ENCODE measurements around the gene UGT2B15.
"Not testable (repeated sequence)": the region's sequence is repeated elsewhere in the genome, so short reads cannot be mapped to it uniquely, and the experiment has no call there.

The UGT2B15 gene

DNA sequence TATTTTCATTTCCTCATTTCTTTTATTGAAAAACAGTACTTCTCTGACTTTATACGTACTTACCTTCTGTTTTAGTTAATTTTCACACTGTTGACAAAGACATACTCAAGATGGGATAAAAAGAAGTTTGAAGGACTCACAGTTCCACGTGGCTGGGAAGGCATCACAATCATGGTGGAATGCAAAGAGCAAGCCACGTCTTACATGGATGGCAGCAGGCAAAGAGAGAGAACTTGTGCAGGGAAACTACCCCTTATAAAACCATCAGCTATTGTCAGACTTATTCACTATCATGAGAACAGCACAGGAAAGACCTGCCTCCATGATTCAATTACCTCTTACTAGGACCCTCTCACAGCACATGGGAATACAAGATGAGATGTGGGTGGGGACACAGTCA is 20.7 kb upstream of the UGT2B15 start:
- H3K9ac ChIP-seq (ENCODE audit: low read depth in 1 of 2, low read length in 2 of 2): no peak overlapping the region
- H3K4me3 ChIP-seq (ENCODE audit: low read length in 2 of 2): no peak overlapping the region
- no peaks in the 10 kb centered on the region for H3K4me1 ChIP-seq (ENCODE audit: control insufficient read depth in 2 of 2, insufficient read depth in 2 of 2, low read length in 2 of 2)
- no peaks in the 10 kb centered on the region for H3K36me3 ChIP-seq (ENCODE audit: control insufficient read depth in 2 of 2, insufficient read depth in 2 of 2, low read length in 2 of 2)
- no peaks in the 10 kb centered on the region for H3K27me3 ChIP-seq (ENCODE audit: control insufficient read depth in 2 of 2, insufficient read depth in 2 of 2, low read length in 2 of 2)
- H3K27ac ChIP-seq (ENCODE audit: low read depth in 2 of 2, low read length in 2 of 2): no peak overlapping the region
- peaks cover 3 to 4% of the 10 kb centered on the region in 2 donors for H3K9me3 ChIP-seq (ENCODE audit: control insufficient read depth in 2 of 2, low read length in 2 of 2)

- H3K4me1 ChIP-seq (ENCODE audit: control insufficient read depth in 2 of 2, insufficient read depth in 2 of 2, low read length in 2 of 2): no peaks in the 10 kb centered on the region
- H3K4me3 ChIP-seq (ENCODE audit: low read length in 2 of 2): no peak overlapping the region
- H3K36me3 ChIP-seq (ENCODE audit: control insufficient read depth in 2 of 2, insufficient read depth in 2 of 2, low read length in 2 of 2): no peaks in the 10 kb centered on the region
- no peak overlapping the region for H3K9ac ChIP-seq (ENCODE audit: low read depth in 1 of 2, low read length in 2 of 2)
- H3K27me3 ChIP-seq (ENCODE audit: control insufficient read depth in 2 of 2, insufficient read depth in 2 of 2, low read length in 2 of 2): no peaks in the 10 kb centered on the region
- H3K9me3 ChIP-seq (ENCODE audit: control insufficient read depth in 2 of 2, low read length in 2 of 2): no peaks in the 10 kb centered on the region
- no peak overlapping the region for H3K27ac ChIP-seq (ENCODE audit: low read depth in 2 of 2, low read length in 2 of 2)
These were observed 12.6 kb upstream of the UGT2B15 start for GRCh38 chr4:68683034-68683433.

GRCh38 chr4:68681298-68681697 is 10.8 kb upstream of the UGT2B15 start:
- H3K9ac ChIP-seq (ENCODE audit: low read depth in 1 of 2, low read length in 2 of 2); H3K36me3 ChIP-seq (ENCODE audit: control insufficient read depth in 2 of 2, insufficient read depth in 2 of 2, low read length in 2 of 2); H3K4me3 ChIP-seq (ENCODE audit: low read length in 2 of 2): not testable (repeated sequence)

GRCh38 chr4:68673143-68673542 is 2.7 kb upstream of the UGT2B15 start:
- H3K9ac ChIP-seq (ENCODE audit: low read depth in 1 of 2, low read length in 2 of 2): no peak overlapping the region
- H3K27me3 ChIP-seq (ENCODE audit: control insufficient read depth in 2 of 2, insufficient read depth in 2 of 2, low read length in 2 of 2): no peaks in the 10 kb centered on the region
- H3K36me3 ChIP-seq (ENCODE audit: control insufficient read depth in 2 of 2, insufficient read depth in 2 of 2, low read length in 2 of 2): no peaks in the 10 kb centered on the region
- H3K4me3 ChIP-seq (ENCODE audit: low read length in 2 of 2): no peak overlapping the region
- H3K27ac ChIP-seq (ENCODE audit: low read depth in 2 of 2, low read length in 2 of 2): no peak overlapping the region
- H3K4me1 ChIP-seq (ENCODE audit: control insufficient read depth in 2 of 2, insufficient read depth in 2 of 2, low read length in 2 of 2): no peaks in the 10 kb centered on the region
- H3K9me3 ChIP-seq (ENCODE audit: control insufficient read depth in 2 of 2, low read length in 2 of 2): no peaks in the 10 kb centered on the region

More at GRCh38 chr4:68681298-68681697, 10.8 kb upstream of the UGT2B15 start:
- H3K27ac ChIP-seq (ENCODE audit: low read depth in 2 of 2, low read length in 2 of 2); H3K9me3 ChIP-seq (ENCODE audit: control insufficient read depth in 2 of 2, low read length in 2 of 2); H3K27me3 ChIP-seq (ENCODE audit: control insufficient read depth in 2 of 2, insufficient read depth in 2 of 2, low read length in 2 of 2); H3K4me1 ChIP-seq (ENCODE audit: control insufficient read depth in 2 of 2, insufficient read depth in 2 of 2, low read length in 2 of 2): not testable (repeated sequence)

- not testable (repeated sequence) for H3K4me3 ChIP-seq (ENCODE audit: low read length in 2 of 2); H3K36me3 ChIP-seq (ENCODE audit: control insufficient read depth in 2 of 2, insufficient read depth in 2 of 2, low read length in 2 of 2); H3K9ac ChIP-seq (ENCODE audit: low read depth in 1 of 2, low read length in 2 of 2); H3K4me1 ChIP-seq (ENCODE audit: control insufficient read depth in 2 of 2, insufficient read depth in 2 of 2, low read length in 2 of 2); H3K9me3 ChIP-seq (ENCODE audit: control insufficient read depth in 2 of 2, low read length in 2 of 2); H3K27ac ChIP-seq (ENCODE audit: low read depth in 2 of 2, low read length in 2 of 2); H3K27me3 ChIP-seq (ENCODE audit: control insufficient read depth in 2 of 2, insufficient read depth in 2 of 2, low read length in 2 of 2)
These were observed 765 bp upstream of the UGT2B15 start for GRCh38 chr4:68671217-68671616.

DNA sequence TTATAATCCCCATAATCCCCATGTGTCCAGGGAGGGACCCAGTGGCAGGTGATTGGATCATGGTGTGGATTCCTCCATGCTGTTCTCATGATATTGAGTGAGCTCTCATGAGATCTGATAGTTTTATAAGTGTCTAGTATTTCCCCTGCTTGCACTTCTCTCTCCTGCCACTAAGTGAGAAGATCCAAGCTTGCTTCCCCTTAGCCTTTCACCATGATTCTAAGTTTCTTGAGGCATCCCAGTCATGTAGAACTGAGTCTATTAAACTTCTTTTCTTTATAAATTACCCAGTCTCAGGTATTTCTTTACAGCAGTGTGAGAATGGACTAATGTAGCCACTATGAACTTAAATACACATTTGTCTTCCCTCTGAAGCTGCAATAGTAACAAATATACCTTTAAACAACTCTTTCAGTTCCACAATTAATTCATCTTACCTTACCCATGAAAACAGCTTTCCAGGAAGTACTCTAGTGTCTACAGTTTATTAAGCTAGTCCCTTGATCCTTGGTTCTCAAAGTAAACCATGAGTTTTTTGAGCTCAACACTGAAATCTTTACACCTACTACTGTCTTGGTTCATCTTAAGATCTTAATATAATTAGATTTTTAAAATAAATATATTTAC is 1.8 kb downstream of the UGT2B15 start:
- H3K27ac ChIP-seq (ENCODE audit: low read depth in 2 of 2, low read length in 2 of 2); H3K9ac ChIP-seq (ENCODE audit: low read depth in 1 of 2, low read length in 2 of 2); H3K27me3 ChIP-seq (ENCODE audit: control insufficient read depth in 2 of 2, insufficient read depth in 2 of 2, low read length in 2 of 2); H3K4me1 ChIP-seq (ENCODE audit: control insufficient read depth in 2 of 2, insufficient read depth in 2 of 2, low read length in 2 of 2); H3K9me3 ChIP-seq (ENCODE audit: control insufficient read depth in 2 of 2, low read length in 2 of 2); H3K36me3 ChIP-seq (ENCODE audit: control insufficient read depth in 2 of 2, insufficient read depth in 2 of 2, low read length in 2 of 2); H3K4me3 ChIP-seq (ENCODE audit: low read length in 2 of 2): not testable (repeated sequence)

- not testable (repeated sequence) for H3K4me1 ChIP-seq (ENCODE audit: control insufficient read depth in 2 of 2, insufficient read depth in 2 of 2, low read length in 2 of 2); H3K27ac ChIP-seq (ENCODE audit: low read depth in 2 of 2, low read length in 2 of 2); H3K4me3 ChIP-seq (ENCODE audit: low read length in 2 of 2); H3K27me3 ChIP-seq (ENCODE audit: control insufficient read depth in 2 of 2, insufficient read depth in 2 of 2, low read length in 2 of 2); H3K36me3 ChIP-seq (ENCODE audit: control insufficient read depth in 2 of 2, insufficient read depth in 2 of 2, low read length in 2 of 2); H3K9ac ChIP-seq (ENCODE audit: low read depth in 1 of 2, low read length in 2 of 2); H3K9me3 ChIP-seq (ENCODE audit: control insufficient read depth in 2 of 2, low read length in 2 of 2)
These were observed 2.9 kb downstream of the UGT2B15 start for GRCh38 chr4:68667551-68667950.

- H3K9me3 ChIP-seq (ENCODE audit: control insufficient read depth in 2 of 2, low read length in 2 of 2); H3K4me3 ChIP-seq (ENCODE audit: low read length in 2 of 2); H3K9ac ChIP-seq (ENCODE audit: low read depth in 1 of 2, low read length in 2 of 2); H3K27me3 ChIP-seq (ENCODE audit: control insufficient read depth in 2 of 2, insufficient read depth in 2 of 2, low read length in 2 of 2); H3K36me3 ChIP-seq (ENCODE audit: control insufficient read depth in 2 of 2, insufficient read depth in 2 of 2, low read length in 2 of 2); H3K27ac ChIP-seq (ENCODE audit: low read depth in 2 of 2, low read length in 2 of 2); H3K4me1 ChIP-seq (ENCODE audit: control insufficient read depth in 2 of 2, insufficient read depth in 2 of 2, low read length in 2 of 2): not testable (repeated sequence)
These were observed 5.7 kb downstream of the UGT2B15 start for GRCh38 chr4:68664721-68665120.

GRCh38 chr4:68662836-68663574 is 7.4 kb downstream of the UGT2B15 start:
- not testable (repeated sequence) for H3K4me3 ChIP-seq (ENCODE audit: low read length in 2 of 2); H3K27ac ChIP-seq (ENCODE audit: low read depth in 2 of 2, low read length in 2 of 2); H3K27me3 ChIP-seq (ENCODE audit: control insufficient read depth in 2 of 2, insufficient read depth in 2 of 2, low read length in 2 of 2); H3K9ac ChIP-seq (ENCODE audit: low read depth in 1 of 2, low read length in 2 of 2); H3K9me3 ChIP-seq (ENCODE audit: control insufficient read depth in 2 of 2, low read length in 2 of 2); H3K36me3 ChIP-seq (ENCODE audit: control insufficient read depth in 2 of 2, insufficient read depth in 2 of 2, low read length in 2 of 2); H3K4me1 ChIP-seq (ENCODE audit: control insufficient read depth in 2 of 2, insufficient read depth in 2 of 2, low read length in 2 of 2)

DNA sequence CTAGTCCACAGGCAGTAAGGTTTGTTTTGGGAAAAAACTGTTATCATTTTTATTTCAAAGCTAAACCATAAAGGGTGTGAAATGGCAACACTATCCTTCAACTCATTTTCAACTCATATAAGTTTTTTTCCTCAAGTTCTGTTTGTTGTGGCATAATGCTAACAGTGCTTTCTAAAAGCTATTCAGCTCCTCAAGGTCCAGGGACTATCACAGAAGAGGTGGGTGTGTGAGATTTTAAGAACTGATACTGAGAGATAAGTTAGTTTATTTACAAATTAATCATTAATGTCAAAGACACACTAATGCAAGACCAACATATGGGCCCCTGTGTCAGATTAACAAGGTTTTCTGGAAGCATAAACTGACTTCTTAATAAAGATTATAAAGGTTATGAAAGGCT is 11.8 kb downstream of the UGT2B15 start:
- Histone ChIP-seq H3K36me3 (ENCODE audit: control insufficient read depth in 2 of 2, insufficient read depth in 2 of 2, low read length in 2 of 2) (no peaks in the 10 kb centered on the region), H3K4me1 (ENCODE audit: control insufficient read depth in 2 of 2, insufficient read depth in 2 of 2, low read length in 2 of 2) (peaks cover 4 to 8% of the 10 kb centered on the region in 2 donors), H3K27ac (ENCODE audit: low read depth in 2 of 2, low read length in 2 of 2) (no peak overlapping the region), H3K27me3 (ENCODE audit: control insufficient read depth in 2 of 2, insufficient read depth in 2 of 2, low read length in 2 of 2) (no peaks in the 10 kb centered on the region), H3K9me3 (ENCODE audit: control insufficient read depth in 2 of 2, low read length in 2 of 2) (no peaks in the 10 kb centered on the region), H3K4me3 (ENCODE audit: low read length in 2 of 2) (no peak overlapping the region), H3K9ac (ENCODE audit: low read depth in 1 of 2, low read length in 2 of 2) (no peak overlapping the region)
